Hair follicular keratinocyte (primary cell): ENCODE data around the gene FAM193B. TPM values are rescaled to one million over a fixed set of nuclear protein-coding genes. Genes with fewer than 3 reads are reported as not detected.

ENCODE experiments used
- total RNA-seq: library from RNA; depleted of rRNA; stranded (reverse); fragments of >200 nt; gene quantifications from 2 replicates; pipeline ENCODE4 v1.2.3, GENCODE V29; 2015

FAM193B gene
- total RNA-seq: 16.0 and 19.3 TPM in 2 replicates

GRCh38 chr5:177554474-177555111, at the start of gene FAM193B:
Gene FAM193B, minus strand, starts transcription at chr5:177554563. Its CDS starts 105 bp downstream, at chr5:177554458.

GRCh38 chr5:177599731-177600507, 45.6 kb upstream of the FAM193B start, which contains the start of gene B4GALT7:
Gene B4GALT7, plus strand, starts transcription at chr5:177600132. Its CDS starts 79 bp downstream, at chr5:177600211.

GRCh38 chr5:177592010-177592834, 37.9 kb upstream of the FAM193B start, which contains the start of gene TMED9:
Gene TMED9, plus strand, starts transcription at chr5:177592203. Its CDS starts 12 bp downstream, at chr5:177592215.

GRCh38 chr5:177516601-177517568, 37.5 kb downstream of the FAM193B start, which contains the start of gene DDX41:
Gene DDX41, minus strand, starts transcription at chr5:177516961. Its CDS starts 16 bp downstream, at chr5:177516945.

GRCh38 chr5:177509381-177509951, 44.9 kb downstream of the FAM193B start, which contains the start of gene DOK3:
Gene DOK3, minus strand, starts transcription at chr5:177509826. Its CDS starts 286 bp downstream, at chr5:177509540.

GRCh38 chr5:177497292-177498012, 56.9 kb downstream of the FAM193B start, which contains the start of gene PDLIM7:
Gene PDLIM7, minus strand, starts transcription at chr5:177497604. Its CDS starts 1,092 bp downstream, at chr5:177496512.

GRCh38 chr5:177473443-177474001, 80.8 kb downstream of the FAM193B start, which contains the start of gene DBN1:
Gene DBN1, minus strand, starts transcription at chr5:177473634. Its CDS starts 113 bp downstream, at chr5:177473521.

Other genes with a start within 250 kb of the FAM193B start
- 4.7 and 28.7 TPM in 2 replicates for gene MXD3, start 242.7 kb downstream of the FAM193B start, total RNA-seq
- gene LMAN2, start 202.9 kb downstream of the FAM193B start, total RNA-seq: 258 and 315 TPM in 2 replicates
- 15.5 and 17.8 TPM in 2 replicates for gene RGS14, start 196.6 kb downstream of the FAM193B start, total RNA-seq
- gene SLC34A1, start 170.1 kb downstream of the FAM193B start, total RNA-seq: not detected in 2 replicates
- gene PFN3, start 153.9 kb downstream of the FAM193B start, total RNA-seq: not detected in 2 replicates
- gene F12, start 145.0 kb downstream of the FAM193B start, total RNA-seq: 7.5 and 8.3 TPM in 2 replicates
- gene GRK6, start 127.9 kb downstream of the FAM193B start, total RNA-seq: 42.3 and 51.4 TPM in 2 replicates
- gene PRR7, start 107.7 kb downstream of the FAM193B start, total RNA-seq: 22.4 and 35.6 TPM in 2 replicates
- 106 and 126 TPM in 2 replicates for gene DBN1, start 80.9 kb downstream of the FAM193B start, total RNA-seq
- gene PDLIM7, start 57.0 kb downstream of the FAM193B start, total RNA-seq: 157 and 206 TPM in 2 replicates
- 0.53 and 0.55 TPM in 2 replicates for gene DOK3, start 44.7 kb downstream of the FAM193B start, total RNA-seq
- 82.1 and 121 TPM in 2 replicates for gene DDX41, start 37.6 kb downstream of the FAM193B start, total RNA-seq
- 171 and 185 TPM in 2 replicates for gene TMED9, start 37.6 kb upstream of the FAM193B start, total RNA-seq
- 34.1 and 40.7 TPM in 2 replicates for gene B4GALT7, start 45.6 kb upstream of the FAM193B start, total RNA-seq
- not detected in 2 replicates for gene FAM153A, start 228.3 kb upstream of the FAM193B start, total RNA-seq